HEK293 (cell line): Measurements from ENCODE around the gene AP1S1.

Experiments
- CTCF ChIP-seq: fragments of 450-650 bp; formaldehyde crosslinking; IDR thresholded peaks from 2 replicates; pipeline ENCODE4 v1.5.1; 2016; ENCODE audit warnings: missing biosample characterization, missing genetic modification characterization
- EGR2 ChIP-seq: fragments of 450-650 bp; formaldehyde crosslinking; IDR thresholded peaks from 2 replicates; pipeline ENCODE4 v1.5.1; 2016; ENCODE audit warnings: low read depth, missing biosample characterization, missing genetic modification characterization
- GLI4 ChIP-seq: fragments of 450-650 bp; formaldehyde crosslinking; IDR thresholded peaks from 2 replicates; pipeline ENCODE4 v1.5.1; 2016; ENCODE audit warnings: missing biosample characterization, missing genetic modification characterization
- GLIS1 ChIP-seq: fragments of 450-650 bp; formaldehyde crosslinking; IDR thresholded peaks from 2 replicates; pipeline ENCODE4 v1.5.1; 2016; ENCODE audit warnings: missing biosample characterization, missing genetic modification characterization
- GLIS2 ChIP-seq: fragments of 450-650 bp; formaldehyde crosslinking; IDR thresholded peaks from 2 replicates; pipeline ENCODE4 v1.5.1; 2016; ENCODE audit warnings: missing biosample characterization, missing genetic modification characterization
- HIC1 ChIP-seq: fragments of 450-650 bp; formaldehyde crosslinking; IDR thresholded peaks from 2 replicates; pipeline ENCODE4 v1.5.1; 2016; ENCODE audit warnings: missing biosample characterization, missing genetic modification characterization
- KLF10 ChIP-seq: fragments of 450-650 bp; IDR thresholded peaks from 2 replicates; pipeline ENCODE4 v1.5.1; 2018; ENCODE audit warnings: missing biosample characterization, mild to moderate bottlenecking, missing genetic modification characterization
- KLF17 ChIP-seq: fragments of 450-650 bp; formaldehyde crosslinking; IDR thresholded peaks from 2 replicates; pipeline ENCODE4 v1.5.1; 2016; ENCODE audit warnings: missing biosample characterization, missing genetic modification characterization
- KLF8 ChIP-seq: fragments of 450-650 bp; formaldehyde crosslinking; IDR thresholded peaks from 2 replicates; pipeline ENCODE4 v1.5.1; 2016; ENCODE audit warnings: missing biosample characterization, missing genetic modification characterization
- KLF9 ChIP-seq: fragments of 450-650 bp; formaldehyde crosslinking; IDR thresholded peaks from 2 replicates; pipeline ENCODE4 v1.5.1; 2016; ENCODE audit warnings: missing biosample characterization, missing genetic modification characterization, low read depth
- PRDM1 ChIP-seq: fragments of 450-650 bp; formaldehyde crosslinking; IDR thresholded peaks from 2 replicates; pipeline ENCODE4; 2016; ENCODE audit warnings: missing biosample characterization, missing genetic modification characterization
- SCRT1 ChIP-seq: fragments of 450-650 bp; formaldehyde crosslinking; IDR thresholded peaks from 2 replicates; pipeline ENCODE4 v1.5.1; 2016; ENCODE audit warnings: missing biosample characterization, missing genetic modification characterization, borderline replicate concordance
- SCRT2 ChIP-seq: fragments of 450-650 bp; formaldehyde crosslinking; IDR thresholded peaks from 2 replicates; pipeline ENCODE4 v1.5.1; 2016; ENCODE audit warnings: missing biosample characterization, missing genetic modification characterization
- SP2 ChIP-seq: fragments of 450-650 bp; formaldehyde crosslinking; IDR thresholded peaks from 2 replicates; pipeline ENCODE4 v1.5.1; 2016; ENCODE audit warnings: missing biosample characterization, missing genetic modification characterization
- SP7 ChIP-seq: fragments of 450-650 bp; formaldehyde crosslinking; IDR thresholded peaks from 2 replicates; pipeline ENCODE4 v1.5.1; 2016; ENCODE audit warnings: missing biosample characterization, missing genetic modification characterization
- ZEB2 ChIP-seq: fragments of 450-650 bp; formaldehyde crosslinking; IDR thresholded peaks from 2 replicates; pipeline ENCODE4 v1.5.1; 2016; ENCODE audit warnings: missing biosample characterization, missing genetic modification characterization
- ZFHX2 ChIP-seq: fragments of 450-650 bp; formaldehyde crosslinking; conservative IDR thresholded peaks from 2 replicates; pipeline ENCODE4 v1.5.1; 2016; ENCODE audit warnings: missing biosample characterization, missing genetic modification characterization
- ZNF112 ChIP-seq: fragments of 450-650 bp; formaldehyde crosslinking; IDR thresholded peaks from 2 replicates; pipeline ENCODE4 v1.5.0; 2017; ENCODE audit warnings: missing biosample characterization, missing genetic modification characterization
- ZNF16 ChIP-seq: fragments of 450-650 bp; formaldehyde crosslinking; IDR thresholded peaks from 2 replicates; pipeline ENCODE4 v1.5.1; 2016; ENCODE audit warnings: low read depth, missing biosample characterization, missing genetic modification characterization
- ZNF169 ChIP-seq: fragments of 450-650 bp; formaldehyde crosslinking; IDR thresholded peaks from 2 replicates; pipeline ENCODE4 v1.5.1; 2016; ENCODE audit warnings: missing biosample characterization, missing genetic modification characterization
- ZNF202 ChIP-seq: fragments of 450-650 bp; formaldehyde crosslinking; IDR thresholded peaks from 2 replicates; pipeline ENCODE4 v1.5.1; 2016; ENCODE audit warnings: missing biosample characterization, missing genetic modification characterization, borderline replicate concordance
- ZNF24 ChIP-seq: fragments of 450-650 bp; formaldehyde crosslinking; IDR thresholded peaks from 2 replicates; pipeline ENCODE4 v1.5.1; 2016; ENCODE audit warnings: missing biosample characterization, missing genetic modification characterization
- ZNF341 ChIP-seq: fragments of 450-650 bp; formaldehyde crosslinking; IDR thresholded peaks from 2 replicates; pipeline ENCODE4; 2016; ENCODE audit warnings: low read depth, missing biosample characterization, missing genetic modification characterization
- ZNF391 ChIP-seq: fragments of 450-650 bp; formaldehyde crosslinking; IDR thresholded peaks from 2 replicates; pipeline ENCODE4 v1.5.1; 2016; ENCODE audit warnings: low read depth, missing biosample characterization, missing genetic modification characterization, borderline replicate concordance
- ZNF398 ChIP-seq: fragments of 450-650 bp; formaldehyde crosslinking; IDR thresholded peaks from 2 replicates; pipeline ENCODE4 v1.5.1; 2017; ENCODE audit warnings: missing biosample characterization, missing genetic modification characterization
- ZNF501 ChIP-seq: fragments of 450-650 bp; formaldehyde crosslinking; IDR thresholded peaks from 2 replicates; pipeline ENCODE4 v1.5.1; 2016; ENCODE audit warnings: missing biosample characterization, missing genetic modification characterization
- ZNF639 ChIP-seq: fragments of 450-650 bp; formaldehyde crosslinking; IDR thresholded peaks from 2 replicates; pipeline ENCODE4 v1.5.1; 2016; ENCODE audit warnings: missing biosample characterization, missing genetic modification characterization
- ZNF654 ChIP-seq: fragments of 450-650 bp; formaldehyde crosslinking; IDR thresholded peaks from 2 replicates; pipeline ENCODE4 v1.5.1; 2016; ENCODE audit warnings: low read depth, missing biosample characterization, missing genetic modification characterization
- ZNF660 ChIP-seq: fragments of 450-650 bp; IDR thresholded peaks from 2 replicates; pipeline ENCODE4 v1.5.1; 2018; ENCODE audit warnings: missing biosample characterization, mild to moderate bottlenecking, missing genetic modification characterization
- ZNF76 ChIP-seq: fragments of 450-650 bp; formaldehyde crosslinking; IDR thresholded peaks from 2 replicates; pipeline ENCODE4; 2016; ENCODE audit warnings: low read depth, missing biosample characterization, missing genetic modification characterization, borderline replicate concordance
- ZSCAN23 ChIP-seq: fragments of 450-650 bp; formaldehyde crosslinking; IDR thresholded peaks from 2 replicates; pipeline ENCODE4 v1.5.1; 2016; ENCODE audit warnings: missing biosample characterization, missing genetic modification characterization
- ZSCAN30 ChIP-seq: fragments of 450-650 bp; IDR thresholded peaks from 2 replicates; pipeline ENCODE4 v1.5.1; 2018; ENCODE audit warnings: missing biosample characterization, mild to moderate bottlenecking, missing genetic modification characterization, moderate library complexity

Gene AP1S1

GRCh38 chr7:101169838-101170551 is 15.7 kb downstream of the AP1S1 start (continued):
- TF ChIP-seq ZSCAN30 (tag by site-specific recombination), result no peak
- TF ChIP-seq KLF10, result peak; percentile 32; the same call in 1 of the 2 replicates
- TF ChIP-seq ZNF16 (tag by site-specific recombination), result no peak
- peak; percentile 56; the same call in 1 of the 2 replicates for TF ChIP-seq ZNF398 (tag by site-specific recombination)
- peak; percentile 13; the same call in 1 of the 2 replicates for TF ChIP-seq ZNF639
- peak; percentile 96 for TF ChIP-seq EGR2 (tag by site-specific recombination)
- TF ChIP-seq KLF8, result peak; percentile 61; the same call in 1 of the 2 replicates
- TF ChIP-seq GLIS1, result peak; percentile 36; the same call in 1 of the 2 replicates
- TF ChIP-seq GLIS2 (tag by site-specific recombination), result peak; percentile 61
- peak; percentile 99 for TF ChIP-seq ZFHX2
- TF ChIP-seq KLF9 (tag by site-specific recombination), result peak; percentile 31; the same call in 1 of the 2 replicates
- 0 out of 2 replicates have a peak, but pooled peaks have one; percentile 19 for TF ChIP-seq PRDM1
- no peak for TF ChIP-seq GLI4 (tag by site-specific recombination)
- 0 out of 2 replicates have a peak, but pooled peaks have one; percentile 24 for TF ChIP-seq ZNF76 (tag by site-specific recombination)
- TF ChIP-seq KLF17 (tag by site-specific recombination), result no peak
- 0 out of 2 replicates have a peak, but pooled peaks have one; percentile 17 for TF ChIP-seq ZNF24
- TF ChIP-seq SCRT2 (tag by site-specific recombination), result 0 out of 2 replicates have a peak, but pooled peaks have one; percentile 3
- peak; percentile 11; the same call in 1 of the 2 replicates for TF ChIP-seq SP2 (tag by site-specific recombination)
- TF ChIP-seq ZNF169, result 0 out of 2 replicates have a peak, but pooled peaks have one; percentile 5
- TF ChIP-seq CTCF (tag by site-specific recombination), result peak; percentile 93
- peak; percentile 51 for TF ChIP-seq ZNF654 (tag by site-specific recombination)
- no peak for TF ChIP-seq ZNF341 (tag by site-specific recombination)
- no peak for TF ChIP-seq ZNF202 (tag by site-specific recombination)
- peak; percentile 50 for TF ChIP-seq ZEB2 (tag by site-specific recombination)
- 0 out of 2 replicates have a peak, but pooled peaks have one; percentile 60 for TF ChIP-seq ZNF501 (tag by site-specific recombination)
- TF ChIP-seq ZNF660, result 0 out of 2 replicates have a peak, but pooled peaks have one; percentile 32
- TF ChIP-seq ZNF112 (tag by site-specific recombination), result no peak
- peak; percentile 72; the same call in 1 of the 2 replicates for TF ChIP-seq ZNF391 (tag by site-specific recombination)
- no peak; the same call in 1 of the 2 replicates for TF ChIP-seq SCRT1 (tag by site-specific recombination)
- TF ChIP-seq SP7 (tag by site-specific recombination), result peak; percentile 8; the same call in 1 of the 2 replicates
- peak; percentile 84 for TF ChIP-seq HIC1 (tag by site-specific recombination)
- TF ChIP-seq ZSCAN23 (tag by site-specific recombination), result no peak
